Measurements from ENCODE around the gene TP53I11. TPM values are rescaled to one million over a fixed set of nuclear protein-coding genes. Genes with fewer than 3 reads are reported as not detected.

The TP53I11 gene
- polyA plus RNA-seq, 4 donors, result 61.5 to 93.4 (median 70.4) TPM

- peak in 2 of 4 donors; percentile 53 to 59 for DNase-seq (ENCODE audit: low read depth in 4 of 4, low spot score in 2 of 4)
These were observed 56.7 kb downstream of the TP53I11 start for GRCh38 chr11:44893846-44894617.

GRCh38 chr11:44893308-44893822, 57.3 kb downstream of the TP53I11 start:
- no peak for DNase-seq (ENCODE audit: low read depth in 4 of 4, low spot score in 2 of 4)

- no peak for DNase-seq (ENCODE audit: low read depth in 4 of 4, low spot score in 2 of 4)
These were observed 57.8 kb downstream of the TP53I11 start for GRCh38 chr11:44892843-44893242.

GRCh38 chr11:44889266-44889665, 61.4 kb downstream of the TP53I11 start:
- DNase-seq (ENCODE audit: low read depth in 4 of 4, low spot score in 2 of 4), result no peak

GRCh38 chr11:44887636-44888035, 63.0 kb downstream of the TP53I11 start:
- DNase-seq (ENCODE audit: low read depth in 4 of 4, low spot score in 2 of 4), result no peak

GRCh38 chr11:44886790-44887140, 63.9 kb downstream of the TP53I11 start:
- no peak for DNase-seq (ENCODE audit: low read depth in 4 of 4, low spot score in 2 of 4)

GRCh38 chr11:44885919-44886789, 64.5 kb downstream of the TP53I11 start:
- no peak for DNase-seq (ENCODE audit: low read depth in 4 of 4, low spot score in 2 of 4)

GRCh38 chr11:44885065-44885810, 65.4 kb downstream of the TP53I11 start:
- DNase-seq (ENCODE audit: low read depth in 4 of 4, low spot score in 2 of 4), result no peak

GRCh38 chr11:44884056-44884455, 66.6 kb downstream of the TP53I11 start:
- DNase-seq (ENCODE audit: low read depth in 4 of 4, low spot score in 2 of 4), result no peak

- no peak for DNase-seq (ENCODE audit: low read depth in 4 of 4, low spot score in 2 of 4)
These were observed 67.4 kb downstream of the TP53I11 start for GRCh38 chr11:44883277-44883676.

Other genes starting within 250 kb of the TP53I11 start
- gene TSPAN18, start 223.9 kb downstream of the TP53I11 start, polyA plus RNA-seq (ENCODE audit: insufficient read length in 4 of 4), result 10 to 100 TPM; 49.5 to 59.0 (median 55.6) TPM
- 10 to 100 TPM; 18.1 to 25.3 (median 19.1) TPM for gene PRDM11, start 195.8 kb upstream of the TP53I11 start, polyA plus RNA-seq (ENCODE audit: insufficient read length in 4 of 4)